HCT116 (cell line): Measurements from ENCODE around the gene LMAN1L.

ENCODE experiments used
- EGR1 ChIP-seq: IDR thresholded peaks from 2 replicates; pipeline ENCODE4 v1.6.1; 2012; ENCODE audit warnings: low read depth
- POLR2AphosphoS5 ChIP-seq: IDR thresholded peaks from 2 replicates; pipeline ENCODE4 v1.6.1; 2011; ENCODE audit warnings: mild to moderate bottlenecking, low read depth, low read length, moderate library complexity
- ZFX ChIP-seq: fragments of 450-650 bp; IDR thresholded peaks from 2 replicates; pipeline ENCODE4 v1.6.1; 2017

- no peak for TF ChIP-seq POLR2AphosphoS5
- no peak for TF ChIP-seq ZFX
- no peak for TF ChIP-seq EGR1
Measured at GRCh38 chr15:74800559-74801094, 12.0 kb upstream of the LMAN1L start.
